SK-N-SH (cell line): ENCODE measurements around the gene CEP43. TPM values are rescaled to one million over a fixed set of nuclear protein-coding genes. Genes with fewer than 3 reads are reported as not detected.

Experiments
- CTCF ChIA-PET: fragments of 300-600, 350-600 bp; formaldehyde crosslinking; extraction: SDS; loops from one replicate; lab custom pipeline; 2021; lab: Yijun Ruan, JAX
- POLR2A ChIA-PET: fragments of 350-600 bp; sonication (Branson Sonifier 250); formaldehyde crosslinking; extraction: SDS; loops from one replicate; lab custom pipeline; 2020; ENCODE audit warnings: antibody characterized with exemption, inconsistent platforms; lab: Yijun Ruan, JAX
- DNase-seq: peaks from one replicate; pipeline ENCODE4 v3.0.0; 2012
- H2AFZ ChIP-seq: fragments of 200-600 bp; sonication (generic); 2 replicates; pipeline ENCODE4 v1.8.1; 2016; ENCODE audit warnings: antibody characterized with exemption, mild to moderate bottlenecking, low read depth
- H3F3A ChIP-seq: fragments of 200-600 bp; sonication (generic); replicated peaks from 2 replicates; pipeline ENCODE3; 2016; ENCODE audit warnings: antibody characterized with exemption, mild to moderate bottlenecking; ENCODE audit not compliant: insufficient read depth
- H3K27ac ChIP-seq, 2 experiments: fragments of 200-500 bp in 1 of 2; fragments of 200-600 bp in 1 of 2; sonication (Bioruptor generic) in 1 of 2; sonication (generic), shearing (Covaris generic) in 1 of 2; 2 replicates each; pipeline versions ENCODE4 v1.5.1 to v1.6.1; 2014 to 2016; ENCODE audit warnings: low read depth in 2 of 2, inconsistent platforms in 1 of 2, low read length in 1 of 2, mild to moderate bottlenecking in 1 of 2, mixed read lengths in 1 of 2
- H3K27me3 ChIP-seq: fragments of 200-600 bp; sonication (generic), shearing (Covaris generic); 2 replicates; pipeline ENCODE4 v1.6.1; 2016; ENCODE audit warnings: mixed run types; ENCODE audit not compliant: insufficient read depth
- H3K36me3 ChIP-seq, 2 experiments: fragments of 200-500 bp in 1 of 2; fragments of 200-600 bp in 1 of 2; sonication (Bioruptor generic) in 1 of 2; sonication (generic) in 1 of 2; replicated peaks in 1 of 2; 2 replicates each; pipeline versions ENCODE3 to v1.5.1; 2014 to 2016; ENCODE audit warnings: low read length in 1 of 2, mild to moderate bottlenecking in 1 of 2; ENCODE audit not compliant: insufficient read depth in 2 of 2, control insufficient read depth in 1 of 2
- H3K4me1 ChIP-seq, 2 experiments: fragments of 200-500 bp in 1 of 2; fragments of 200-600 bp in 1 of 2; sonication (Bioruptor generic) in 1 of 2; sonication (generic), shearing (Covaris generic) in 1 of 2; 2 replicates each; pipeline versions ENCODE4 v1.5.1 to v1.6.1; 2014 to 2016; ENCODE audit warnings: low read depth in 1 of 2, low read length in 1 of 2, mixed run types in 1 of 2; ENCODE audit not compliant: insufficient read depth in 2 of 2, control insufficient read depth in 1 of 2
- H3K4me2 ChIP-seq: fragments of 200-600 bp; sonication (generic), shearing (Covaris generic); 2 replicates; pipeline ENCODE4 v1.6.1; 2017; ENCODE audit warnings: mixed run types
- H3K4me3 ChIP-seq, 2 experiments: fragments of 200-500 bp in 1 of 2; fragments of 200-600 bp in 1 of 2; sonication (Bioruptor generic) in 1 of 2; sonication (generic), shearing (Covaris generic) in 1 of 2; 2 replicates each; pipeline versions ENCODE4 v1.5.1 to v1.8.1; 2014 to 2016; ENCODE audit warnings: low read depth in 2 of 2, inconsistent platforms in 1 of 2, low read length in 1 of 2, mild to moderate bottlenecking in 1 of 2, mixed read lengths in 1 of 2, moderate library complexity in 1 of 2
- H3K79me2 ChIP-seq: fragments of 200-600 bp; sonication (generic); 2 replicates; pipeline ENCODE4 v1.8.1; 2017; ENCODE audit warnings: mild to moderate bottlenecking; ENCODE audit not compliant: insufficient read depth
- H3K9ac ChIP-seq: fragments of 200-600 bp; sonication (generic); 2 replicates; pipeline ENCODE4 v1.6.1; 2017; ENCODE audit warnings: mixed run types
- H3K9me2 ChIP-seq: fragments of 200-600 bp; sonication (generic); 2 replicates; pipeline ENCODE4 v1.6.1; 2017; ENCODE audit warnings: mixed run types
- H3K9me3 ChIP-seq: fragments of 200-600 bp; sonication (generic); 2 replicates; pipeline ENCODE4 v1.6.1; 2017; ENCODE audit warnings: mixed run types, mild to moderate bottlenecking, moderate library complexity
- H4K20me1 ChIP-seq: fragments of 200-600 bp; sonication (generic); 2 replicates; pipeline ENCODE4 v1.6.1; 2017; ENCODE audit warnings: mild to moderate bottlenecking, mixed run types; ENCODE audit not compliant: insufficient read depth
- ELF1 ChIP-seq: IDR thresholded peaks from 2 replicates; pipeline ENCODE4 v1.4.0; 2012
- FOSL2 ChIP-seq: IDR thresholded peaks from 2 replicates; pipeline ENCODE4 v1.4.0; 2012; ENCODE audit warnings: low read depth, mild to moderate bottlenecking, moderate library complexity, borderline replicate concordance
- FOXM1 ChIP-seq: IDR thresholded peaks from 2 replicates; pipeline ENCODE4 v1.4.0; 2012; ENCODE audit warnings: low read depth, mild to moderate bottlenecking
- GABPA ChIP-seq: IDR thresholded peaks from 2 replicates; pipeline ENCODE4 v1.4.0; 2012; ENCODE audit warnings: low read depth, mild to moderate bottlenecking
- GATA2 ChIP-seq: sonication (generic); formaldehyde crosslinking; IDR thresholded peaks from 2 replicates; pipeline ENCODE4 v1.5.0; 2020; ENCODE audit warnings: mild to moderate bottlenecking, missing genetic modification reagents
- IRF3 ChIP-seq: fragments of 150-350 bp; IDR thresholded peaks from 2 replicates; pipeline ENCODE4 v1.6.1; 2016; ENCODE audit warnings: mild to moderate bottlenecking, low read depth, low read length
- MAX ChIP-seq: IDR thresholded peaks from 2 replicates; pipeline ENCODE4 v1.4.0; 2012; ENCODE audit warnings: low read depth
- NFIC ChIP-seq: IDR thresholded peaks from 2 replicates; pipeline ENCODE4 v1.4.0; 2012; ENCODE audit warnings: borderline replicate concordance
- NRF1 ChIP-seq: IDR thresholded peaks from 2 replicates; pipeline ENCODE4 v1.6.1; 2012; ENCODE audit warnings: low read depth, mild to moderate bottlenecking, low read length
- PBX3 ChIP-seq: IDR thresholded peaks from 2 replicates; pipeline ENCODE4; 2012
- RFX5 ChIP-seq: IDR thresholded peaks from 2 replicates; pipeline ENCODE4 v1.6.1; 2012; ENCODE audit warnings: mild to moderate bottlenecking, improper control_type of control experiment, low read length
- SIN3A ChIP-seq: IDR thresholded peaks from 2 replicates; pipeline ENCODE4 v1.6.1; 2012; ENCODE audit warnings: low read depth, mild to moderate bottlenecking, low read length, moderate library complexity, borderline replicate concordance
- SMC3 ChIP-seq: IDR thresholded peaks from 2 replicates; pipeline ENCODE4 v1.6.1; 2012; ENCODE audit warnings: low read depth, low read length, improper control_type of control experiment
- TAF1 ChIP-seq: IDR thresholded peaks from 2 replicates; pipeline ENCODE4 v1.6.1; 2012; ENCODE audit warnings: low read depth, mild to moderate bottlenecking, low read length, moderate library complexity, borderline replicate concordance
- TCF12 ChIP-seq: IDR thresholded peaks from 2 replicates; pipeline ENCODE4 v1.4.0; 2012
- TEAD4 ChIP-seq: IDR thresholded peaks from 2 replicates; pipeline ENCODE4 v1.4.0; 2012; ENCODE audit warnings: mild to moderate bottlenecking, borderline replicate concordance; ENCODE audit not compliant: insufficient read depth
- USF2 ChIP-seq: fragments of 150-350 bp; IDR thresholded peaks from 2 replicates; pipeline ENCODE4 v1.6.1; 2017; ENCODE audit warnings: antibody characterized with exemption, low read length, low read depth, borderline replicate concordance
- YY1 ChIP-seq: IDR thresholded peaks from 2 replicates; pipeline ENCODE4 v1.4.0; 2012; ENCODE audit warnings: low read depth, mild to moderate bottlenecking
- ZBTB33 ChIP-seq: IDR thresholded peaks from 2 replicates; pipeline ENCODE4 v1.4.0; 2012; ENCODE audit warnings: low read depth, borderline replicate concordance
- WGBS: methylation state at CpG from one replicate; pipeline ENCODE4 v1.1.6; 2017; ENCODE audit warnings: low lambda C conversion rate; 5-methylcytosine and 5-hydroxymethylcytosine counted together
- polyA plus RNA-seq, 3 experiments: library from polyadenylated mRNA; depleted of rRNA; stranded (reverse); fragments of >200 nt; gene quantifications; 2 replicates each; pipeline ENCODE4 v1.2.3, GENCODE V29; 2012

CEP43 gene
- polyA plus RNA-seq, 1 of the 3 experiments (the other 2 are of a cell fraction), result 7.5 TPM

- TF ChIP-seq GABPA (no peak), FOSL2 (no peak), SIN3A (no peak), RFX5 (no peak), TAF1 (no peak), GATA2 (CRISPR knock-in tag) (no peak), ELF1 (no peak), FOXM1 (no peak), PBX3 (no peak)
- Histone ChIP-seq H3K9me2 (no peaks in the 10 kb centered on the region), H3K9ac (no peak overlapping the region), H3K4me2 (no peak overlapping the region), H4K20me1 (no peaks in the 10 kb centered on the region), H3F3A (no peaks in the 10 kb centered on the region), H3K27me3 (no peaks in the 10 kb centered on the region), H3K36me3 (peaks cover 0 to 8% of the 10 kb centered on the region in 2 experiments), H3K9me3 (peaks cover 5% of the 10 kb centered on the region), H3K4me3 (no peak overlapping the region), H2AFZ (no peak overlapping the region), H3K27ac (no peak overlapping the region), H3K4me1 (peaks cover 0 to 12% of the 10 kb centered on the region in 2 experiments; a peak in 2 of 4 replicates), H3K79me2 (no peaks in the 10 kb centered on the region)
- CTCF ChIA-PET, result interaction anchor here (1.3 to 2.1 kb wide), 3 partner anchors 9 to 379 kb away, joined by 3 to 8 read pairs (median 4); no protein-coding TSS in a partner anchor
- DNase-seq, result no peak
- WGBS, result 100% methylated on average over 2 of the region's 2 CpGs
- POLR2A ChIA-PET, result no interaction called here
These were observed 27.1 kb upstream of the CEP43 start for GRCh38 chr6:166972101-166972500.

- ChIA-PET CTCF (interaction anchor here (1.2 to 1.5 kb wide), 2 partner anchors 20 to 201 kb away, joined by 3 read pairs; partner anchors contain the start of gene RNASET2), POLR2A (no interaction called here)
- Histone ChIP-seq H3K9me3 (no peaks in the 10 kb centered on the region), H3K4me2 (no peak overlapping the region), H2AFZ (no peak overlapping the region), H3K27me3 (no peaks in the 10 kb centered on the region), H3K4me1 (peaks cover 0 to 9% of the 10 kb centered on the region in 2 experiments; a peak in 1 of 4 replicates), H3K36me3 (no peaks in the 10 kb centered on the region), H3K79me2 (peaks cover 2% of the 10 kb centered on the region; the same call in 1 of the 2 replicates)
- no peak for DNase-seq
- no CpG with 5 or more reads among the region's 2 CpGs for WGBS
- TF ChIP-seq PBX3, result no peak
- no peak for TF ChIP-seq NRF1
- no peak for TF ChIP-seq IRF3
- no peak for TF ChIP-seq NFIC
- TF ChIP-seq MAX, result no peak
- TF ChIP-seq TEAD4, result no peak
- TF ChIP-seq TCF12, result no peak
- TF ChIP-seq USF2, result no peak
- TF ChIP-seq TAF1, result no peak
- no peak for TF ChIP-seq SMC3
- TF ChIP-seq RFX5, result no peak
- no peak for TF ChIP-seq GATA2 (CRISPR knock-in tag)
- TF ChIP-seq ZBTB33, result no peak
- no peak for TF ChIP-seq YY1
- TF ChIP-seq ELF1, result no peak
- TF ChIP-seq, all 33 proteins: peak for 0
- Histone ChIP-seq H4K20me1 (no peaks in the 10 kb centered on the region), H3K9ac (no peak overlapping the region), H3K9me2 (no peaks in the 10 kb centered on the region), H3F3A (peaks cover 3% of the 10 kb centered on the region), H3K4me3 (no peak overlapping the region), H3K27ac (no peak overlapping the region)
These were observed 22.6 kb upstream of the CEP43 start for GRCh38 chr6:166976636-166977035.
